Stomach (tissue), 9 donors: ENCODE measurements around the gene TMEM135. TPM values are rescaled to one million over a fixed set of nuclear protein-coding genes. Genes with fewer than 3 reads are reported as not detected.

Experiments used
- DNase-seq, 2 donors: peaks; one replicate each; pipeline versions ENCODE4 v3.0.0 to v3.0.0-alpha.2; 2013 to 2019
- H3K27ac ChIP-seq, 5 donors: fragments of 200-600 bp in 4 of 5; sonication (generic) in 4 of 5; one replicate each; pipeline ENCODE4 v1.5.1; 2013 to 2019; ENCODE audit warnings: mild to moderate bottlenecking in 1 of 5, moderate library complexity in 1 of 5
- H3K27me3 ChIP-seq, 3 donors: fragments of 200-600 bp; sonication (generic); one replicate each; pipeline ENCODE4 v1.5.1; 2017 to 2019; ENCODE audit warnings: mixed run types in 1 of 3
- H3K36me3 ChIP-seq, 4 donors: fragments of 200-600 bp; sonication (generic); 1 replicate in 3 of 4; 2 replicates in 1 of 4; pipeline ENCODE4 v1.5.1; 2016 to 2019
- H3K4me1 ChIP-seq, 4 donors: fragments of 200-600 bp; sonication (generic); one replicate each; pipeline ENCODE4 v1.5.1; 2016 to 2019
- H3K4me3 ChIP-seq, 4 donors: fragments of 200-600 bp; sonication (generic) in 3 of 4; one replicate each; pipeline ENCODE4 v1.5.1; 2016 to 2019; ENCODE audit warnings: mild to moderate bottlenecking in 1 of 4
- H3K9me3 ChIP-seq, 4 donors: fragments of 200-600 bp; sonication (generic); one replicate each; pipeline ENCODE4 v1.5.1; 2016 to 2019
- EP300 ChIP-seq: sonication (generic); formaldehyde crosslinking; IDR thresholded peaks from one replicate; pipeline ENCODE4 v1.6.1; 2017; ENCODE audit warnings: antibody characterized with exemption
- POLR2A ChIP-seq, 4 donors: fragments of 450-650 bp; IDR thresholded peaks; one replicate each; pipeline ENCODE4 v1.6.1; 2016; ENCODE audit warnings: antibody characterized with exemption in 4 of 4, control low read depth in 2 of 4, mild to moderate bottlenecking in 1 of 4, moderate library complexity in 1 of 4
- POLR2AphosphoS5 ChIP-seq, 3 donors: sonication (generic); formaldehyde crosslinking; IDR thresholded peaks; one replicate each; pipeline ENCODE4 v1.6.1; 2016; ENCODE audit warnings: antibody characterized with exemption in 3 of 3
- WGBS, 5 donors: extraction: QIAGEN DNeasy Blood & Tissue Kit in 3 of 5; methylation state at CpG; one replicate each; pipeline versions ENCODE4 v1.1.5 to v1.1.7; 2013 to 2018; 5-methylcytosine and 5-hydroxymethylcytosine counted together
- intact Hi-C: fragments of 100-400 bp; cut with DNase I; formaldehyde crosslinking; loops from one replicate; pipeline ENCODE4 v1.15.1; 2023; ENCODE audit warnings: low total_unique reads
- polyA plus RNA-seq, 3 donors: library from polyadenylated mRNA; stranded (reverse); fragments of 200-250 nt; gene quantifications; one replicate each; pipeline ENCODE4 v1.2.3, GENCODE V29; 2013
- total RNA-seq, 5 donors: library from RNA; depleted of rRNA; stranded (reverse); fragments of >200 nt; gene quantifications; one replicate each; pipeline versions ENCODE4 v1.1.0 to v1.2.3, GENCODE V29; 2014 to 2016
- TF ChIP-seq, protein P1 (sequence below), 7 experiments: fragments of 450-650 bp in 4 of 7; fragments of 200-600 bp in 3 of 7; sonication (generic) in 3 of 7; IDR thresholded peaks; one replicate each; pipeline ENCODE4 v1.5.1; 2016 to 2019; ENCODE audit warnings: antibody characterized with exemption in 7 of 7, control low read depth in 2 of 7, mild to moderate bottlenecking in 1 of 7
- donor health status: healthy with polysubstance abuse.
- donor health status: Bipolar disorder and iron deficiency.
- donor health status: healthy.

The TMEM135 gene
- total and polyA plus RNA-seq, 8 donors, result 0.58 to 202 (median 3.9) TPM

DNA sequence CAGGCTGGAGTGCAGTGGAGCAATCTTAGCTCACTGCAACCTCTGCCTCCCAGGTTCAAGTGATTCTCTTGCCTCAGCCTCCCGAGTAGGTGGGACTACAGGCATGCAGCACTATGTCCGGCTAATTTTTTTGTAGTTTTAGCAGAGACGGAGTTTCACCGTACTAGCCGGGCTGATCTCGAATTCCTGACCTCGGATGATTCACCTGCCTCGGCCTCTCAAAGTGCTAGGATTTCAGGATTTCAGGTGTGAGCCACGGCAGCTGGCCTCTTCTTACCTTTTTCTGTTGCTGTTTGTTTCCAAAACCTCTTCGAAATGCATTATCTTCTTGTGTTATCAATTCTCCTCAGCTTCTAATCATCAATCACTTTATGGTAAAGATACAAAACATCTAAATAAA, 22.1 kb upstream of the TMEM135 start:
- peaks cover 0 to 15% (median 10%) of the 10 kb centered on the region in 4 donors for H3K4me1 ChIP-seq
- no peak overlapping the region for H3K4me3 ChIP-seq
- H3K27ac ChIP-seq, result no peak overlapping the region
- no peaks in the 10 kb centered on the region for H3K36me3 ChIP-seq
- no peak for TF ChIP-seq EP300
- no peak for TF ChIP-seq POLR2A (IDR thresholded peaks at IDR 0.05)
- no peak for TF ChIP-seq POLR2AphosphoS5 (IDR thresholded peaks at IDR 0.05)
- TF ChIP-seq, protein P1, sequence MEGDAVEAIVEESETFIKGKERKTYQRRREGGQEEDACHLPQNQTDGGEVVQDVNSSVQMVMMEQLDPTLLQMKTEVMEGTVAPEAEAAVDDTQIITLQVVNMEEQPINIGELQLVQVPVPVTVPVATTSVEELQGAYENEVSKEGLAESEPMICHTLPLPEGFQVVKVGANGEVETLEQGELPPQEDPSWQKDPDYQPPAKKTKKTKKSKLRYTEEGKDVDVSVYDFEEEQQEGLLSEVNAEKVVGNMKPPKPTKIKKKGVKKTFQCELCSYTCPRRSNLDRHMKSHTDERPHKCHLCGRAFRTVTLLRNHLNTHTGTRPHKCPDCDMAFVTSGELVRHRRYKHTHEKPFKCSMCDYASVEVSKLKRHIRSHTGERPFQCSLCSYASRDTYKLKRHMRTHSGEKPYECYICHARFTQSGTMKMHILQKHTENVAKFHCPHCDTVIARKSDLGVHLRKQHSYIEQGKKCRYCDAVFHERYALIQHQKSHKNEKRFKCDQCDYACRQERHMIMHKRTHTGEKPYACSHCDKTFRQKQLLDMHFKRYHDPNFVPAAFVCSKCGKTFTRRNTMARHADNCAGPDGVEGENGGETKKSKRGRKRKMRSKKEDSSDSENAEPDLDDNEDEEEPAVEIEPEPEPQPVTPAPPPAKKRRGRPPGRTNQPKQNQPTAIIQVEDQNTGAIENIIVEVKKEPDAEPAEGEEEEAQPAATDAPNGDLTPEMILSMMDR (IDR thresholded peaks at IDR 0.05), result no peak
- H3K27me3 ChIP-seq, result no peaks in the 10 kb centered on the region
- DNase-seq, result no peak
- 91 to 94% (median 94%) methylated on average over 10 of the region's 10 CpGs for WGBS, 5 donors
- H3K9me3 ChIP-seq, result no peaks in the 10 kb centered on the region
- intact Hi-C loops, result no loop called here

DNA sequence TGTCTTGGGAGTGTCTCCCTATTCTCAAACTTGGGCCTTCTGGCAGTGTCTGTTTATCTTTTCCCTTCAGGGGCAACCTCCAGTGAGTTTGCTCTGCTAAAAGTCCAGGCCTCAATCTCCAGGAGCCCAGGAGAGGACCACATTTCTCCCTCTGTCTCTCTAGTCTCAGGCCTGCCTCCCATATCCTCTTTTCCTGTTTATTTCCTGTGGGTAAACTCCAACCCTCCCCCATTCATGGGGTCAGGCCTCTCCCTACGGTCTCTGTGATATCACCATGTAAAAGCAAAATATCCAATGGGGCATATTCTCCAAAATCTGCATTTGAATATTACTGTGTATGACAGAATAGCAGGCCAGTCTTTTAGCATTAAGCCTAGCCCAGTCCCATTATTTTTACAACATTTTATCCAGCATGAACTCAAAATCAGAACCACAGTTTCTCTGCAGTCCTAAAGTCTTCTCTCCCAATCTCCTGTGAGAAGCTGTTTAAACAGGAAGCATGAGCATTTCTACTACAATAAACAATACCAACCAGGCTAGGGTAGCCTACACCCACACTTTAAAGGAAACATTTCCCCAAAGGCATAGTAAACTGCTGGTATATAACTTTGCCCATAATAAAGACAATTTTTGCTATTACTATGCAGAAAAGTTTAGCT, 18.0 kb upstream of the TMEM135 start:
- intact Hi-C loops, result no loop called here
- 5 to 63% (median 33%) methylated on average over 1 of the region's 1 CpG for WGBS, 5 donors
- no peak for DNase-seq
- H3K9me3 ChIP-seq, result no peaks in the 10 kb centered on the region
- no peaks in the 10 kb centered on the region for H3K27me3 ChIP-seq
- no peak overlapping the region for H3K4me3 ChIP-seq
- H3K4me1 ChIP-seq, result peaks cover 0 to 15% (median 7%) of the 10 kb centered on the region in 4 donors
- TF ChIP-seq EP300, result no peak
- TF ChIP-seq, protein P1 (IDR thresholded peaks at IDR 0.05), result no peak
- no peak for TF ChIP-seq POLR2A (IDR thresholded peaks at IDR 0.05)
- no peak for TF ChIP-seq POLR2AphosphoS5 (IDR thresholded peaks at IDR 0.05)
- H3K36me3 ChIP-seq, result no peaks in the 10 kb centered on the region
- H3K27ac ChIP-seq, result peak overlapping the region in 2 of 5 donors; percentile 14 to 28

DNA sequence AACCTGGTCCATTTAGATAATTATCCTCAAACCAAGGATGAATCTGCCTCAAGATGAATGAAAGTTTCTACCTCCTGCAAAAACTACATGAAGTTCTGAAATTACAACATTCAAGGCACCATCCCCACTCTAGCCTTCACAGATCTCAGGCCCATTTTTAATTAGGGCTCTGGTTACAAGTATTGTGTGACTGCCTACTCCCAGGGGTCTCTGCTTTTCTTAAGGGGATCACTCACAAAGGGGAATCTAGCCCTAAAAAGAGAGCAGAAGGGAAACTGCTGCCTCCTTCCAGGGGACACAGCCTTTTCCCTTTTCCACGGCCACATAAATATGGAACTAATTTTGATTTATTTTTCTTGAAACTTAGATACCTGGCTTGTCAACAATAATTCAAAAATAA, 17.4 kb upstream of the TMEM135 start:
- intact Hi-C loops, result no loop called here
- Histone ChIP-seq H3K27me3 (no peaks in the 10 kb centered on the region), H3K4me3 (no peak overlapping the region)

GRCh38 chr11:87020764-87021365, 16.9 kb upstream of the TMEM135 start:
- no peak for DNase-seq
- H3K9me3 ChIP-seq, result no peaks in the 10 kb centered on the region
- peaks cover 0 to 15% (median 7%) of the 10 kb centered on the region in 4 donors for H3K4me1 ChIP-seq
- no peaks in the 10 kb centered on the region for H3K36me3 ChIP-seq
- no peak overlapping the region for H3K4me3 ChIP-seq
- H3K27me3 ChIP-seq, result no peaks in the 10 kb centered on the region
- no peak overlapping the region for H3K27ac ChIP-seq
- TF ChIP-seq POLR2A (IDR thresholded peaks at IDR 0.05) (no peak), EP300 (no peak), POLR2AphosphoS5 (IDR thresholded peaks at IDR 0.05) (no peak)
- 61 to 69% (median 66%) methylated on average over 3 of the region's 3 CpGs for WGBS, 5 donors
- intact Hi-C loops, result no loop called here

More for the DNA sequence above, 17.4 kb upstream of the TMEM135 start:
- Histone ChIP-seq H3K27ac (peak overlapping the region in 1 of 5 donors; percentile 28), H3K9me3 (no peaks in the 10 kb centered on the region), H3K36me3 (no peaks in the 10 kb centered on the region), H3K4me1 (peaks cover 0 to 15% (median 7%) of the 10 kb centered on the region in 4 donors)
- TF ChIP-seq POLR2AphosphoS5 (IDR thresholded peaks at IDR 0.05) (no peak), EP300 (no peak), POLR2A (IDR thresholded peaks at IDR 0.05) (no peak)
- TF ChIP-seq, protein P1 (IDR thresholded peaks at IDR 0.05), result no peak
- no peak for DNase-seq
- 83 to 95% (median 88%) methylated on average over 1 of the region's 1 CpG for WGBS, 5 donors

- no peaks in the 10 kb centered on the region for H3K36me3 ChIP-seq
- DNase-seq, result no peak
- no peak overlapping the region for H3K4me3 ChIP-seq
- no peaks in the 10 kb centered on the region for H3K9me3 ChIP-seq
- H3K27me3 ChIP-seq, result no peaks in the 10 kb centered on the region
- intact Hi-C loops, result no loop called here
- 77 to 91% (median 84%) methylated on average over 1 of the region's 1 CpG for WGBS, 5 donors
- H3K27ac ChIP-seq, result no peak overlapping the region
- TF ChIP-seq POLR2AphosphoS5 (IDR thresholded peaks at IDR 0.05) (no peak), EP300 (no peak)
- TF ChIP-seq, protein P1 (IDR thresholded peaks at IDR 0.05), result no peak
- H3K4me1 ChIP-seq, result peaks cover 0 to 15% (median 7%) of the 10 kb centered on the region in 4 donors
These were observed 15.5 kb upstream of the TMEM135 start for GRCh38 chr11:87022254-87022653.
